Measurements from ENCODE around the gene EFNA1. TPM values are rescaled to one million over a fixed set of nuclear protein-coding genes. Genes with fewer than 3 reads are reported as not detected.

The EFNA1 gene
- total RNA-seq, 1 experiment from 2014 or later, result 19.7 TPM

GRCh38 chr1:155184351-155184811 lies 56.7 kb downstream of the EFNA1 start:
- Histone ChIP-seq H3K4me3 (replicated peaks in 1 of 2; ENCODE audit: low read depth in 1 of 2, low read length in 2 of 2) (no peak overlapping the region), H3K9ac (ENCODE audit: low read length) (no peak overlapping the region), H4K20me1 (ENCODE audit: insufficient read depth) (no peaks in the 10 kb centered on the region), H2AFZ (ENCODE audit: low read depth, low read length, poor library complexity, severe bottlenecking) (no peak overlapping the region), H3K79me2 (ENCODE audit: insufficient read depth, low read length) (no peaks in the 10 kb centered on the region), H3K27ac (ENCODE audit: low read depth, low read length) (no peak overlapping the region), H3K4me2 (ENCODE audit: low read length) (no peak overlapping the region), H3K9me2 (ENCODE audit: insufficient read depth) (no peaks in the 10 kb centered on the region), H3K4me1 (ENCODE audit: control insufficient read depth in 1 of 2, insufficient read depth in 2 of 2, low read length in 2 of 2) (no peaks in the 10 kb centered on the region; a peak in 2 of 4 replicates), H3K36me3 (ENCODE audit: control insufficient read depth in 1 of 2, insufficient read depth in 2 of 2, low read length in 2 of 2) (no peaks in the 10 kb centered on the region; a peak in 1 of 4 replicates), H3K27me3 (ENCODE audit: insufficient read depth, low read length) (no peaks in the 10 kb centered on the region), H3K9me3 (ENCODE audit: control insufficient read depth in 1 of 2, insufficient read depth in 1 of 2, low read depth in 1 of 2, low read length in 2 of 2) (no peaks in the 10 kb centered on the region)
- no peak for ATAC-seq
- intact Hi-C loops (cut with micrococcal nuclease), result no loop called here
- RAD21 ChIA-PET (ENCODE audit: low non-redundant PET in 1 of 2, low total read pairs in 2 of 2, uncharacterized antibody in 2 of 2, unreplicated experiment in 2 of 2), result no interaction called here
- POLR2A ChIA-PET, result interaction anchor here (2.6 kb wide), 1 partner anchor 10 kb away, joined by 11 read pairs; no protein-coding TSS in a partner anchor
- DNase-seq (ENCODE audit: low read depth, low spot score), result no peak
- CTCF ChIA-PET, result interaction anchor here (2.4 kb wide), 1 partner anchor 12 kb away, joined by 9 read pairs; the partner anchor contains the start of gene KRTCAP2
- BruUV-seq (replicated peaks), result no TSS peak
- TF ChIP-seq YY1 (IDR thresholded peaks at IDR 0.05; ENCODE audit: extremely low read depth, insufficient replicate concordance, low read depth, low read length), result no peak
- TF ChIP-seq ELF1 (IDR thresholded peaks at IDR 0.05; ENCODE audit: borderline replicate concordance, low read depth), result no peak
- no peak for TF ChIP-seq SP1 (IDR thresholded peaks at IDR 0.05; ENCODE audit: low read depth)

Other genes starting within 250 kb of the EFNA1 start
- 24.0 TPM for gene PMVK, start 191.2 kb upstream of the EFNA1 start, total RNA-seq (2021; ENCODE audit: unreplicated experiment)
- 12.6 TPM for gene PBXIP1, start 171.8 kb upstream of the EFNA1 start, total RNA-seq (2021; ENCODE audit: unreplicated experiment)
- gene PYGO2, start 166.1 kb upstream of the EFNA1 start, total RNA-seq (2021; ENCODE audit: unreplicated experiment), result 37.2 TPM
- 148 TPM for gene SHC1, start 157.1 kb upstream of the EFNA1 start, total RNA-seq (2021; ENCODE audit: unreplicated experiment)
- 229 TPM for gene CKS1B, start 153.2 kb upstream of the EFNA1 start, total RNA-seq (2021; ENCODE audit: unreplicated experiment)
- gene FLAD1, start 144.5 kb upstream of the EFNA1 start, total RNA-seq (2021; ENCODE audit: unreplicated experiment), result 58.4 TPM
- gene LENEP, start 134.3 kb upstream of the EFNA1 start, total RNA-seq (2021; ENCODE audit: unreplicated experiment), result 0.42 TPM
- 57.0 TPM for gene ZBTB7B, start 125.1 kb upstream of the EFNA1 start, total RNA-seq (2021; ENCODE audit: unreplicated experiment)
- gene DCST2, start 94.1 kb upstream of the EFNA1 start, total RNA-seq (2021; ENCODE audit: unreplicated experiment), result 2.0 TPM
- 0.32 TPM for gene DCST1, start 94.1 kb upstream of the EFNA1 start, total RNA-seq (2021; ENCODE audit: unreplicated experiment)
- 149 TPM for gene ADAM15, start 76.6 kb upstream of the EFNA1 start, total RNA-seq (2021; ENCODE audit: unreplicated experiment)
- 9.8 TPM for gene EFNA4, start 64.1 kb upstream of the EFNA1 start, total RNA-seq (2021; ENCODE audit: unreplicated experiment)
- gene EFNA3, start 49.0 kb upstream of the EFNA1 start, total RNA-seq (2021; ENCODE audit: unreplicated experiment), result 20.4 TPM
- gene SLC50A1, start 8.0 kb downstream of the EFNA1 start, total RNA-seq (2021; ENCODE audit: unreplicated experiment), result 49.9 TPM
- gene DPM3, start 12.7 kb downstream of the EFNA1 start, total RNA-seq (2021; ENCODE audit: unreplicated experiment), result 113 TPM
- gene KRTCAP2, start 45.4 kb downstream of the EFNA1 start, total RNA-seq (2021; ENCODE audit: unreplicated experiment), result 143 TPM
- gene TRIM46, start 46.0 kb downstream of the EFNA1 start, total RNA-seq (2021; ENCODE audit: unreplicated experiment), result 3.8 TPM
- gene THBS3, start 80.0 kb downstream of the EFNA1 start, total RNA-seq (2021; ENCODE audit: unreplicated experiment), result 15.9 TPM
- 69.1 TPM for gene MTX1, start 80.8 kb downstream of the EFNA1 start, total RNA-seq (2021; ENCODE audit: unreplicated experiment)
- 69.9 TPM for gene ENTREP3, start 127.6 kb downstream of the EFNA1 start, total RNA-seq (2021; ENCODE audit: unreplicated experiment)
- 64.2 TPM for gene SCAMP3, start 134.5 kb downstream of the EFNA1 start, total RNA-seq (2021; ENCODE audit: unreplicated experiment)
- 72.6 TPM for gene CLK2, start 145.6 kb downstream of the EFNA1 start, total RNA-seq (2021; ENCODE audit: unreplicated experiment)
- 8.5 TPM for gene HCN3, start 149.6 kb downstream of the EFNA1 start, total RNA-seq (2021; ENCODE audit: unreplicated experiment)
- 0.17 TPM for gene PKLR, start 173.6 kb downstream of the EFNA1 start, total RNA-seq (2021; ENCODE audit: unreplicated experiment)
- 269 TPM for gene FDPS, start 181.0 kb downstream of the EFNA1 start, total RNA-seq (2021; ENCODE audit: unreplicated experiment)
- gene RUSC1, start 193.0 kb downstream of the EFNA1 start, total RNA-seq (2021; ENCODE audit: unreplicated experiment), result 69.2 TPM

Measured in HCT116 (cell line).